HepG2 (cell line): Measurements from ENCODE around the gene PKIG. TPM values are rescaled to one million over a fixed set of nuclear protein-coding genes. Genes with fewer than 3 reads are reported as not detected.

Source experiments
- AGO1 ChIP-seq: fragments of 200-400 bp; formaldehyde crosslinking; IDR thresholded peaks from 2 replicates; pipeline ENCODE4 v1.6.1; 2017; ENCODE audit warnings: mild to moderate bottlenecking, low read depth, low read length, moderate library complexity; ENCODE audit not compliant: poor library complexity, severe bottlenecking
- AGO2 ChIP-seq: fragments of 200-400 bp; formaldehyde crosslinking; optimal IDR thresholded peaks from 2 replicates; pipeline ENCODE3; 2017; ENCODE audit warnings: mild to moderate bottlenecking, low read depth, low read length, moderate library complexity
- AKAP8 ChIP-seq: sonication (generic); formaldehyde crosslinking; IDR thresholded peaks from 2 replicates; pipeline ENCODE4 v1.5.1; 2020; ENCODE audit warnings: mild to moderate bottlenecking, missing genetic modification reagents
- EEA1 ChIP-seq: sonication (generic); formaldehyde crosslinking; IDR thresholded peaks from 2 replicates; pipeline ENCODE4 v1.5.1; 2020; ENCODE audit warnings: mild to moderate bottlenecking, missing genetic modification reagents, borderline replicate concordance
- GATAD1 ChIP-seq: IDR thresholded peaks from 2 replicates; pipeline ENCODE4 v1.6.1; 2016; ENCODE audit warnings: missing genetic modification reagents, missing compliant biosample characterization
- HIVEP1 ChIP-seq: sonication (generic); formaldehyde crosslinking; IDR thresholded peaks from 2 replicates; pipeline ENCODE4 v1.4.0; 2020; ENCODE audit warnings: mild to moderate bottlenecking, missing genetic modification reagents
- HOXD1 ChIP-seq: sonication (generic); formaldehyde crosslinking; IDR thresholded peaks from 2 replicates; pipeline ENCODE4 v1.5.0; 2020; ENCODE audit warnings: missing genetic modification reagents
- NFATC3 ChIP-seq: sonication (generic); formaldehyde crosslinking; IDR thresholded peaks from 2 replicates; pipeline ENCODE4 v1.5.1; 2020; ENCODE audit warnings: mild to moderate bottlenecking, missing genetic modification reagents
- NFRKB ChIP-seq: fragments of 450-650 bp; IDR thresholded peaks from 2 replicates; pipeline ENCODE4 v1.6.1; 2017
- NRL ChIP-seq: sonication (generic); formaldehyde crosslinking; IDR thresholded peaks from 2 replicates; pipeline ENCODE4 v1.5.0; 2020; ENCODE audit warnings: missing genetic modification reagents, mild to moderate bottlenecking, moderate library complexity, borderline replicate concordance
- SNAPC2 ChIP-seq: sonication (generic); formaldehyde crosslinking; IDR thresholded peaks from 2 replicates; pipeline ENCODE4 v1.8.1; 2022; ENCODE audit warnings: mild to moderate bottlenecking, missing genetic modification reagents
- ZFP1 ChIP-seq: IDR thresholded peaks from 2 replicates; pipeline ENCODE4 v1.6.1; 2016
- ZFP36 ChIP-seq: fragments of 150-350 bp; IDR thresholded peaks from 2 replicates; pipeline ENCODE4 v1.6.1; 2018; ENCODE audit warnings: borderline replicate concordance, low read length, low read depth; ENCODE audit not compliant: partially characterized antibody
- ZNF329 ChIP-seq: sonication (generic); formaldehyde crosslinking; IDR thresholded peaks from 2 replicates; pipeline ENCODE4 v1.9.0; 2021; ENCODE audit warnings: low read depth, mild to moderate bottlenecking, missing genetic modification reagents
- ZNF619 ChIP-seq: sonication (generic); formaldehyde crosslinking; IDR thresholded peaks from 2 replicates; pipeline ENCODE4 v1.4.0; 2020; ENCODE audit warnings: mild to moderate bottlenecking, missing genetic modification reagents
- ZNF772 ChIP-seq: sonication (generic); formaldehyde crosslinking; IDR thresholded peaks from 2 replicates; pipeline ENCODE4 v1.5.0; 2020; ENCODE audit warnings: mild to moderate bottlenecking, missing genetic modification reagents
- polyA plus RNA-seq, 8 experiments: library from polyadenylated mRNA; depleted of rRNA in 3 of 8; stranded (reverse) in 7 of 8; unstranded in 1 of 8; fragments of >200 nt; fragmentation: Illumina TruSeq in 4 of 8; extraction: Trizol in 4 of 8; gene quantifications; 2 replicates each; pipeline versions ENCODE4 v1.2.1 to v1.2.3, GENCODE V29; 2011 to 2016; ENCODE audit warnings: low read depth in 4 of 8, missing spikeins in 1 of 8, mixed read lengths in 1 of 8; ENCODE audit not compliant: insufficient read depth in 1 of 8
- total RNA-seq, 5 experiments: library from RNA; depleted of rRNA; stranded (reverse); fragments of >200 nt; fragmentation: Illumina TruSeq; extraction: Trizol; gene quantifications; 2 replicates each; pipeline ENCODE4 v1.2.3, GENCODE V29; 2016; ENCODE audit warnings: low read depth in 1 of 5
- TF ChIP-seq, protein P1 (sequence below), 2 experiments: sonication (generic) in 1 of 2; formaldehyde crosslinking in 1 of 2; IDR thresholded peaks; 2 replicates each; pipeline versions ENCODE4 v1.4.0 to v1.6.1; 2016 to 2020; ENCODE audit warnings: borderline replicate concordance in 1 of 2, low read depth in 1 of 2, mild to moderate bottlenecking in 1 of 2, missing genetic modification reagents in 1 of 2
- TF ChIP-seq, protein P2 (sequence below): sonication (generic); formaldehyde crosslinking; IDR thresholded peaks from 2 replicates; pipeline ENCODE4 v1.8.0; 2022; ENCODE audit warnings: missing genetic modification reagents, mild to moderate bottlenecking, moderate library complexity, borderline replicate concordance
- TF ChIP-seq, protein P3 (sequence below): conservative IDR thresholded peaks from 2 replicates; pipeline ENCODE4 v1.6.1; 2018; ENCODE audit warnings: missing genetic modification reagents
- TF ChIP-seq, protein P4 (sequence below): IDR thresholded peaks from 2 replicates; pipeline ENCODE4 v1.6.1; 2012; ENCODE audit warnings: low read depth, low read length, improper control_type of control experiment

Gene PKIG
- total and polyA plus RNA-seq, 2 of the 13 experiments (the other 11 are each of a cell fraction or from before 2014, with no cell fraction given), result 30.8 to 44.5 TPM

DNA sequence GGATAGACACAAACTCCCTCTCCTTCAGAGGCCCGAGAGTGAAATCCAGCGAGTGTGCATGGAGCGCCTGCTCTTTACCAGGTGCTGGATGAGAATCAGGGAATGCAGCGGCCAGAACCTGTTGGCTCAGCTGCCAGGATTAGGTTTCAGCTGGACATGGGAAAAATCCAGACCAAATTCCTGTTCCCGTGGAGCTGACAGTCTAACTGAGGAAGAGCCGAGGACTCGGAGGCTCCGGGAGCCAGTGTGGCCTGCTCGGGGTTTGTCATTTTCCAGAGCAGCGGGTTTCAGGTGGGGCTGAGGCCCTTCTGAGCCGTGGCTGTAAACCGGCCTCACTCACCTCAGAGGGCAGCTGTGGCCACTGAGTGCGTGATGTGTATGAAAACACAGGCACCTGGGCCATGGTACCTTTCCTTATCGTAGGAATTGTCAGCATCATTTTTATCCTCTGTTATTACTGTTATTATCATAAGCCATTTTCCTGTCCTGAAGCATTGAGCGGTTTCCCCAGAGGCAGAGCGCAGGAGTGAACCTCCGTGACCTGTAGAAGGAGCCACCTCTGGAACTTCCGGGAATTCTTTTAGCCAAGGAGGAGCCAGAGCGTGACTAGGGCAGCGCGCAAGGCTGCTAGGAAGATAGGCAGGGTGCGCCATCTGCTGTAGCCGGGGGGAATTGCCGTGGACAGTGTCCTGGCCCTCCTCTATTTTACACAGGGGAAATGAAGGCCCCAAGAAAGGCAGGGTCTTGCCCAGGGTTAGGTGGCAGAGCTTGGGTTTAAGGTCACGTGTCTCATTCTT is 27.3 kb downstream of the PKIG start (continued):
- TF ChIP-seq, protein P1, sequence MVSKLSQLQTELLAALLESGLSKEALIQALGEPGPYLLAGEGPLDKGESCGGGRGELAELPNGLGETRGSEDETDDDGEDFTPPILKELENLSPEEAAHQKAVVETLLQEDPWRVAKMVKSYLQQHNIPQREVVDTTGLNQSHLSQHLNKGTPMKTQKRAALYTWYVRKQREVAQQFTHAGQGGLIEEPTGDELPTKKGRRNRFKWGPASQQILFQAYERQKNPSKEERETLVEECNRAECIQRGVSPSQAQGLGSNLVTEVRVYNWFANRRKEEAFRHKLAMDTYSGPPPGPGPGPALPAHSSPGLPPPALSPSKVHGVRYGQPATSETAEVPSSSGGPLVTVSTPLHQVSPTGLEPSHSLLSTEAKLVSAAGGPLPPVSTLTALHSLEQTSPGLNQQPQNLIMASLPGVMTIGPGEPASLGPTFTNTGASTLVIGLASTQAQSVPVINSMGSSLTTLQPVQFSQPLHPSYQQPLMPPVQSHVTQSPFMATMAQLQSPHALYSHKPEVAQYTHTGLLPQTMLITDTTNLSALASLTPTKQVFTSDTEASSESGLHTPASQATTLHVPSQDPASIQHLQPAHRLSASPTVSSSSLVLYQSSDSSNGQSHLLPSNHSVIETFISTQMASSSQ (IDR thresholded peaks at IDR 0.05; ENCODE audit: low read depth), result no peak
- TF ChIP-seq, protein P1 (CRISPR knock-in tag; IDR thresholded peaks at IDR 0.05; ENCODE audit: borderline replicate concordance), result no peak; the same call in 1 of the 2 replicates
- TF ChIP-seq ZFP1 (CRISPR knock-in tag) (no peak), AKAP8 (CRISPR knock-in tag) (no peak; the same call in 1 of the 2 replicates), AGO1 (no peak), HOXD1 (no peak), NRL (CRISPR knock-in tag) (no peak; the same call in 1 of the 2 replicates), AGO2 (no peak), ZNF329 (CRISPR knock-in tag) (peak; percentile 36; the same call in 1 of the 2 replicates), HIVEP1 (CRISPR knock-in tag) (0 out of 2 replicates have a peak, but pooled peaks have one; percentile 62), SNAPC2 (no peak), GATAD1 (CRISPR knock-in tag) (peak; percentile 85), EEA1 (no peak; the same call in 1 of the 2 replicates), ZNF619 (CRISPR knock-in tag) (peak; percentile 89), NFRKB (no peak), NFATC3 (CRISPR knock-in tag) (0 out of 2 replicates have a peak, but pooled peaks have one; percentile 40), ZNF772 (CRISPR knock-in tag) (peak; percentile 89), ZFP36 (peak; percentile 53)
- TF ChIP-seq, protein P2, sequence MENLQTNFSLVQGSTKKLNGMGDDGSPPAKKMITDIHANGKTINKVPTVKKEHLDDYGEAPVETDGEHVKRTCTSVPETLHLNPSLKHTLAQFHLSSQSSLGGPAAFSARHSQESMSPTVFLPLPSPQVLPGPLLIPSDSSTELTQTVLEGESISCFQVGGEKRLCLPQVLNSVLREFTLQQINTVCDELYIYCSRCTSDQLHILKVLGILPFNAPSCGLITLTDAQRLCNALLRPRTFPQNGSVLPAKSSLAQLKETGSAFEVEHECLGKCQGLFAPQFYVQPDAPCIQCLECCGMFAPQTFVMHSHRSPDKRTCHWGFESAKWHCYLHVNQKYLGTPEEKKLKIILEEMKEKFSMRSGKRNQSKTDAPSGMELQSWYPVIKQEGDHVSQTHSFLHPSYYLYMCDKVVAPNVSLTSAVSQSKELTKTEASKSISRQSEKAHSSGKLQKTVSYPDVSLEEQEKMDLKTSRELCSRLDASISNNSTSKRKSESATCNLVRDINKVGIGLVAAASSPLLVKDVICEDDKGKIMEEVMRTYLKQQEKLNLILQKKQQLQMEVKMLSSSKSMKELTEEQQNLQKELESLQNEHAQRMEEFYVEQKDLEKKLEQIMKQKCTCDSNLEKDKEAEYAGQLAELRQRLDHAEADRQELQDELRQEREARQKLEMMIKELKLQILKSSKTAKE (CRISPR knock-in tag), result no peak
- TF ChIP-seq, protein P3, sequence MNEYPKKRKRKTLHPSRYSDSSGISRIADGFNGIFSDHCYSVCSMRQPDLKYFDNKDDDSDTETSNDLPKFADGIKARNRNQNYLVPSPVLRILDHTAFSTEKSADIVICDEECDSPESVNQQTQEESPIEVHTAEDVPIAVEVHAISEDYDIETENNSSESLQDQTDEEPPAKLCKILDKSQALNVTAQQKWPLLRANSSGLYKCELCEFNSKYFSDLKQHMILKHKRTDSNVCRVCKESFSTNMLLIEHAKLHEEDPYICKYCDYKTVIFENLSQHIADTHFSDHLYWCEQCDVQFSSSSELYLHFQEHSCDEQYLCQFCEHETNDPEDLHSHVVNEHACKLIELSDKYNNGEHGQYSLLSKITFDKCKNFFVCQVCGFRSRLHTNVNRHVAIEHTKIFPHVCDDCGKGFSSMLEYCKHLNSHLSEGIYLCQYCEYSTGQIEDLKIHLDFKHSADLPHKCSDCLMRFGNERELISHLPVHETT (CRISPR knock-in tag), result peak; percentile 75; the same call in 1 of the 2 replicates
- TF ChIP-seq, protein P4, sequence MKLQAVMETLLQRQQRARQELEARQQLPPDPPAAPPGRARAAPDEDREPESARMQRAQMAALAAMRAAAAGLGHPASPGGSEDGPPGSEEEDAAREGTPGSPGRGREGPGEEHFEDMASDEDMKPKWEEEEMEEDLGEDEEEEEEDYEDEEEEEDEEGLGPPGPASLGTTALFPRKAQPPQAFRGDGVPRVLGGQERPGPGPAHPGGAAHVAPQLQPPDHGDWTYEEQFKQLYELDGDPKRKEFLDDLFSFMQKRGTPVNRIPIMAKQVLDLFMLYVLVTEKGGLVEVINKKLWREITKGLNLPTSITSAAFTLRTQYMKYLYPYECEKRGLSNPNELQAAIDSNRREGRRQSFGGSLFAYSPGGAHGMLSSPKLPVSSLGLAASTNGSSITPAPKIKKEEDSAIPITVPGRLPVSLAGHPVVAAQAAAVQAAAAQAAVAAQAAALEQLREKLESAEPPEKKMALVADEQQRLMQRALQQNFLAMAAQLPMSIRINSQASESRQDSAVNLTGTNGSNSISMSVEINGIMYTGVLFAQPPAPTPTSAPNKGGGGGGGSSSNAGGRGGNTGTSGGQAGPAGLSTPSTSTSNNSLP, result no peak
